ENCODE results near the gene GBF1. TPM values are rescaled to one million over a fixed set of nuclear protein-coding genes. Genes with fewer than 3 reads are reported as not detected.
A peak's percentile ranks its signal among the peaks of the same experiment; 100 is the strongest.

The GBF1 gene
- total and polyA plus RNA-seq, 10 donors, result 5.8 to 42.1 (median 38.6) TPM

GRCh38 chr10:102229810-102230263, 15.5 kb upstream of the GBF1 start:
- Histone ChIP-seq H3K4me3 (peak overlapping the region; percentile 19 to 74 (median 56)), H3K4me1 (peaks cover 28 to 58% (median 45%) of the 10 kb centered on the region in 6 donors), H3K36me3 (no peaks in the 10 kb centered on the region), H3K27ac (no peak overlapping the region), H3K27me3 (replicated peaks in 1 of 7) (peaks cover 0 to 84% (median 29%) of the 10 kb centered on the region in 7 donors), H3K9me3 (no peaks in the 10 kb centered on the region)
- intact Hi-C loops (cut with DNase I; ENCODE audit: low total_unique reads), result loop anchor here (5.0 to 10.0 kb wide), 2 partner anchors 122 to 245 kb away; no protein-coding TSS in a partner anchor
- WGBS, 5 donors, result 0 to 3% (median 2%) methylated on average over 11 to 24 of the region's 24 CpGs
- TF ChIP-seq POLR2AphosphoS5 (IDR thresholded peaks at IDR 0.05) (peak; percentile 38 to 70 (median 63)), CTCF (IDR thresholded peaks at IDR 0.05 in 8 of 11, conservative IDR thresholded peaks at IDR 0.05 in 3 of 11) (peak; percentile 81 to 97 (median 91)), POLR2A (IDR thresholded peaks at IDR 0.05) (no peak)
- peak; percentile 97 for DNase-seq

GRCh38 chr10:102230264-102230860, 15.0 kb upstream of the GBF1 start:
- 1 to 4% (median 2%) methylated on average over 30 to 50 of the region's 50 CpGs for WGBS, 5 donors
- Histone ChIP-seq H3K27me3 (replicated peaks in 1 of 7) (peaks cover 0 to 86% (median 29%) of the 10 kb centered on the region in 7 donors), H3K36me3 (no peaks in the 10 kb centered on the region), H3K9me3 (no peaks in the 10 kb centered on the region), H3K27ac (no peak overlapping the region), H3K4me3 (peak overlapping the region; percentile 19 to 74 (median 56)), H3K4me1 (peaks cover 28 to 54% (median 42%) of the 10 kb centered on the region in 6 donors)
- TF ChIP-seq CTCF (IDR thresholded peaks at IDR 0.05 in 8 of 11, conservative IDR thresholded peaks at IDR 0.05 in 3 of 11), result no peak
- TF ChIP-seq POLR2AphosphoS5 (IDR thresholded peaks at IDR 0.05), result no peak
- TF ChIP-seq POLR2A (IDR thresholded peaks at IDR 0.05), result no peak
- peak; percentile 82 for DNase-seq
- intact Hi-C loops (cut with DNase I; ENCODE audit: low total_unique reads), result loop anchor here (10.0 kb wide), 1 partner anchor 244 kb away; no protein-coding TSS in a partner anchor

- TF ChIP-seq CTCF (IDR thresholded peaks at IDR 0.05 in 8 of 11, conservative IDR thresholded peaks at IDR 0.05 in 3 of 11) (peak in 6 of 11 experiments; percentile 16 to 48 (median 28)), POLR2AphosphoS5 (IDR thresholded peaks at IDR 0.05) (peak in 1 of 3 donors; percentile 15), POLR2A (IDR thresholded peaks at IDR 0.05) (no peak)
- Histone ChIP-seq H3K4me3 (peak overlapping the region; percentile 19 to 74 (median 56)), H3K27ac (no peak overlapping the region), H3K27me3 (replicated peaks in 1 of 7) (peaks cover 0 to 86% (median 29%) of the 10 kb centered on the region in 7 donors), H3K4me1 (peaks cover 24 to 49% (median 37%) of the 10 kb centered on the region in 6 donors), H3K9me3 (no peaks in the 10 kb centered on the region), H3K36me3 (no peaks in the 10 kb centered on the region)
- intact Hi-C loops (cut with DNase I; ENCODE audit: low total_unique reads), result loop anchor here (10.0 kb wide), 1 partner anchor 244 kb away; no protein-coding TSS in a partner anchor
- peak; percentile 91 for DNase-seq
- 1 to 3% (median 3%) methylated on average over 45 to 52 of the region's 52 CpGs for WGBS, 5 donors
Measured at GRCh38 chr10:102230861-102231356, 14.4 kb upstream of the GBF1 start.

All from spleen (tissue), 11 donors.